Measurements from ENCODE around the gene CRISPLD2.

The CRISPLD2 gene

DNA sequence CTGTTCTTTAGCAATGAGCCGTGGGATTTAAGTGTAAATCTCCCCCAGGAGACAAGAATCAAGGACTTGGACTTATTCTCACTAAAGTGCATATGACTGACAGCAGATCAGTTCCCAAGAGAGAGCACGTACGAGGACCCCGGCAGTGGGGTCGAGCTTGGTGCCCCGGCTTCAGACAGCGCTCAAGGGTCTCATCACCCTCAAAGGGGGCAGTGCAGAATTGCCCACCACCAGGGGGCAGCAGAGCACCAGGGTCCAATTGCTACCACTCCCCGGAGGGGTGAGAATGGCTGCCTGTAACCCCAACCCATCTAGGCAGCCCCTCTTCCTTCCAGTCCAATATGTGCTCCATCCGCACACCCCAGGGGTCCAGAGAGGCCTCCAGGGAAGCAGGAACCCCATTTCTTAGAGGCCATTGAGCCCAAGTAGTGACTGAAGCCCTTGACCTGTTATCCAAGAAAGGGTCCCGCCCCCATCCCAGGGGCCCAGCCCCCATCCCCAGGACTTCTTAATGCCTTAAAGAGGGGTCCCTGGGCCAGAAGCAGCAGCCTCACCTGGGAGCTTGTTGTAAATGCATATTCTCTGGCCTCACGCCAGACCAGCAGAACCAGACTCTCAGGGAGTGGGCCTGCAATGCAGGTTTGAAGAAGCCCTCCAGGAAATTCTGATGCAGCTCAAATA lies 105.4 kb downstream of the CRISPLD2 start:
- Histone ChIP-seq H3K4me3 (ENCODE audit: low read length) (no peak overlapping the region), H3K36me3 (ENCODE audit: insufficient read depth, low read depth, low read length) (no peaks in the 10 kb centered on the region), H3K4me1 (ENCODE audit: insufficient read depth, low read length) (no peaks in the 10 kb centered on the region), H3K27me3 (ENCODE audit: insufficient read depth, low read length) (no peaks in the 10 kb centered on the region), H3K27ac (ENCODE audit: low read length) (no peak overlapping the region), H3K9ac (ENCODE audit: low read depth, low read length) (no peak overlapping the region), H3K9me3 (ENCODE audit: insufficient read depth, low read depth, low read length) (no peaks in the 10 kb centered on the region)

DNA sequence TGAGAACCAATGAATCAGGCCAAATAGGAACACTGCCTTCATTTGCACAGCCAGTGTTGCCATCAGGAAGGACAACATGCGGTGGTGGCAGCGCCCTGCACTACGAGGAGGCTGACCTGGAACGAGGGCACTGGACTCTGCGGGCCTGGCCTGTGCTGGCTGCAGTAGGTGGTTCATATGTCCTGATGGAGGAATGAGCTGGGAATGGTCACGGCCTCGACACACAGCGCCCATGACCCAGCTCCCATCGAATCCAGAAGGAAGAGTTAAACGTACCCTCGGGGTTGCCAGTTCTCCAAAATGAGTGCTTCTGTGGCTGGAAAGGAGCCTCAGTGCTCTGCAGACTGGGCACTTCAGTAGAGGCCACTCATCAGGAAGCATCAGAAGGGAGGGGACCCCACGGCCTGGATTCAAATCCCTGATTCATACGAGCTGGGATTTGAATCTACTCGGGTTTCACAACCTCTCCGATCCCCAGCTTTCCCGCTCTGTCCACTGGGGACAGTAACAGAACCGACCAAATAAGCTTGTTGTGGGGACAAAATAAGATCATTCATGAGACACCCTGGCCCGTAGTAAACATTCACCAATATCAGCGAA lies 106.1 kb downstream of the CRISPLD2 start:
- Histone ChIP-seq H3K27me3 (ENCODE audit: insufficient read depth, low read length) (no peaks in the 10 kb centered on the region), H3K4me1 (ENCODE audit: insufficient read depth, low read length) (no peaks in the 10 kb centered on the region), H3K9me3 (ENCODE audit: insufficient read depth, low read depth, low read length) (no peaks in the 10 kb centered on the region), H3K27ac (ENCODE audit: low read length) (no peak overlapping the region), H3K4me3 (ENCODE audit: low read length) (no peak overlapping the region), H3K36me3 (ENCODE audit: insufficient read depth, low read depth, low read length) (no peaks in the 10 kb centered on the region), H3K9ac (ENCODE audit: low read depth, low read length) (no peak overlapping the region)

DNA sequence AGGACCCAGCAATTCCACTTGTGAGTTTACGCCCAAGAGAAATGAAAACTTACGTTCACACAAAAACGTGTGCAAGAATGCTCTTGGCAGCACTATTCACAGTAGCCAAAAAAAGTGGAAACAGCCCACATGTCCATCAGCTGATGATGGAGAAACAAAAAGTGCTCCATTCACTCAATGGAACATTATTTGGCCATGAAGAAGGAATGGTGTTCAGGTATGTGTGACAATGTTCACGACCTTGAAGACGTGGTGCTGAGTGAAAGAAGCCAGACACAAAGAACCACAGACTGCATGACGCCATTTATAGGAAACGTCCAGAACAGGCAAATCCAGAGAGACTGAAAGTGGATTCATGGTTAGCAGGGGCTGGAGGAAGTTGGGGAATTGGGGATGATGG lies 106.7 kb downstream of the CRISPLD2 start:
- Histone ChIP-seq H3K36me3 (ENCODE audit: insufficient read depth, low read depth, low read length) (no peaks in the 10 kb centered on the region), H3K4me1 (ENCODE audit: insufficient read depth, low read length) (no peaks in the 10 kb centered on the region), H3K9me3 (ENCODE audit: insufficient read depth, low read depth, low read length) (no peaks in the 10 kb centered on the region), H3K4me3 (ENCODE audit: low read length) (no peak overlapping the region), H3K9ac (ENCODE audit: low read depth, low read length) (no peak overlapping the region), H3K27me3 (ENCODE audit: insufficient read depth, low read length) (no peaks in the 10 kb centered on the region), H3K27ac (ENCODE audit: low read length) (no peak overlapping the region)

GRCh38 chr16:84927621-84928591 lies 108.1 kb downstream of the CRISPLD2 start:
- no peak overlapping the region for H3K4me3 ChIP-seq (ENCODE audit: low read length)
- no peaks in the 10 kb centered on the region for H3K27me3 ChIP-seq (ENCODE audit: insufficient read depth, low read length)
- no peaks in the 10 kb centered on the region for H3K4me1 ChIP-seq (ENCODE audit: insufficient read depth, low read length)
- no peak overlapping the region for H3K27ac ChIP-seq (ENCODE audit: low read length)
- H3K36me3 ChIP-seq (ENCODE audit: insufficient read depth, low read depth, low read length) = no peaks in the 10 kb centered on the region
- no peak overlapping the region for H3K9ac ChIP-seq (ENCODE audit: low read depth, low read length)
- no peaks in the 10 kb centered on the region for H3K9me3 ChIP-seq (ENCODE audit: insufficient read depth, low read depth, low read length)

- Histone ChIP-seq H3K36me3 (ENCODE audit: insufficient read depth, low read depth, low read length) (no peaks in the 10 kb centered on the region), H3K27me3 (ENCODE audit: insufficient read depth, low read length) (no peaks in the 10 kb centered on the region), H3K27ac (ENCODE audit: low read length) (no peak overlapping the region), H3K4me1 (ENCODE audit: insufficient read depth, low read length) (no peaks in the 10 kb centered on the region), H3K9ac (ENCODE audit: low read depth, low read length) (no peak overlapping the region), H3K4me3 (ENCODE audit: low read length) (no peak overlapping the region), H3K9me3 (ENCODE audit: insufficient read depth, low read depth, low read length) (no peaks in the 10 kb centered on the region)
These were observed 109.1 kb downstream of the CRISPLD2 start for GRCh38 chr16:84928679-84929420.

DNA sequence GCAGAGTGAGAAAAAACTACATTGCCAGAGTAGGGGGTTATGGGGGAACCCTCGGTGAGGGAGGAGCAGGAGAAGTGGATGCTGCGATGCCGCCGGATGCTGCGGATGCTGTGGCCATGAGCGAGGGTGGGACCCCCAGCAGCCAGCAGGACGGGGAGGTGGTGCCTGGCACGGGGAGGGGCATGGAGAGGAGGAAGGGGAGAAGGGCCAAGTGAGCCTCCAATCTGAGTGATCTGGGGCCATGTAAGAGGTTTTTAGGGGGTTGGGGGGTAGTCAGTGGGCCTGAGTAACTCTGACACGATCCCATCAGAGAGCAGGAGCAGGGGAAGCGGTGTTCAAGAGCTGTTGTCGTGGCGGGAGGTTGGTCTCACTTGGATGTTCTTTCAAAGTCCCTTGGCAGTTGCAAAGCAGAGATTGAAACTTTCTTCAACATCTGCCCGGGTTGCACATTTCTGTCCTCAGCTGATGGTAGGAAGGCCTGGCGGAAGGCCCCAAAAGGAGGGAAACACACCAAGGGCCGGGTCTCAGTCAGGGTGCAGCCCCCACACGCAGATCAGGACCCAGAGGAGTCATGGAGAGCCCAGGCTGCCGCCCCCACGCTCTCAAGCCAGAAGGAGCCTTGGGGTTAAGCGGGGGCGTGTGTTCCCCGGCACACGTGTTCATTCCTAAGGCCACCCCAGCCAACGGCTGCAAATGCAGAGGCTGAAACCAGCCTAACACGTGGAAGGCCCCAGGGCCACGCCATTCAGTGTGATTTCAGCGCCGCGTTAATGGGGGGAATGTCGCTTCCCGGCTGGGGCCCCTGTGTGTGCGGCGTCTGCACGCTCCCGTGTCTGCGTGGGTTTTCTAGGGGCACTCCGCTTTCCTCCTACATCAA lies 109.9 kb downstream of the CRISPLD2 start:
- H3K4me3 ChIP-seq (ENCODE audit: low read length) = no peak overlapping the region
- H3K27ac ChIP-seq (ENCODE audit: low read length) = no peak overlapping the region
- no peaks in the 10 kb centered on the region for H3K4me1 ChIP-seq (ENCODE audit: insufficient read depth, low read length)
- no peaks in the 10 kb centered on the region for H3K36me3 ChIP-seq (ENCODE audit: insufficient read depth, low read depth, low read length)
- no peaks in the 10 kb centered on the region for H3K9me3 ChIP-seq (ENCODE audit: insufficient read depth, low read depth, low read length)
- no peak overlapping the region for H3K9ac ChIP-seq (ENCODE audit: low read depth, low read length)
- no peaks in the 10 kb centered on the region for H3K27me3 ChIP-seq (ENCODE audit: insufficient read depth, low read length)

DNA sequence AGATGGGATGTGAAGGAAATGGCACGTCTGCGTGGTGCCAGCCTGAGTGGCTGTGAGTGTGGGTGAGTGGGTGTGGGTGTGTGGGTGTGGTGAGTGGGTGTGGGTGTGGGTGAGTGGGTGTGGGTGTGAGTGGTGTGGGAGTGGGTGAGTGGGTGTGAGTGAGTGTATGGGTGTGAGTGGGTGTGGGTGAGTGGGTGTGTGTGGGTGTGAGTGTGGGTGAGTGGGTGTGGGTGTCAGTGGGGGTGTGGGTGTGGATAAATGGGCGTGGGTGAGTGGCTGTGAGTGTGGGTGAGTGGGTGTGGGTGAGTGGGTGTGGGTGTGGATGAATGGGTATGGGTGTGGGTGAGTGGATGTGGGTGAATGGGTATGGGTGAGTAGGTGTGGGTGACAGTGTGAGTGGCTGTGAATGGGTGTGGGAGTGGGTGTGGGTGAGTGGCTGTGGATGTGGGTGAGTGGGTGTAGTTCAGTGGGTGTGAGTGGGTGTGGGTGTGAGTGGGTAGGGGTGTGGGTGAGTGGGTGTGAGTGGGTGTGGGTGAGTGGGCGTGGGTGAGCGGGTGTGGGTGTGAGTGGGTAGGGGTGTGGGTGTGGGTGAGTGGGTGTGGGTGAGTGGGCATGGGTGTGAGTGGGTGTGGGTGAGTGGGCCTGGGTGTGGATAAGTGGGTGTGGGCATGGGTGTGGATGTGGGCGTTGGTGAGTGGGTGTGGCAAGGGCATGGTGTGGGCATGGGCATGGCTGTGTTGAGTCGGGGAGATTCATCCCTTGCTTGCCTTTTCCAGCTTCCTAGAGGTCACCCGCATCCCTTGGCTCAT lies 110.7 kb downstream of the CRISPLD2 start:
- H3K9ac ChIP-seq (ENCODE audit: low read depth, low read length) = no peak overlapping the region

DNA sequence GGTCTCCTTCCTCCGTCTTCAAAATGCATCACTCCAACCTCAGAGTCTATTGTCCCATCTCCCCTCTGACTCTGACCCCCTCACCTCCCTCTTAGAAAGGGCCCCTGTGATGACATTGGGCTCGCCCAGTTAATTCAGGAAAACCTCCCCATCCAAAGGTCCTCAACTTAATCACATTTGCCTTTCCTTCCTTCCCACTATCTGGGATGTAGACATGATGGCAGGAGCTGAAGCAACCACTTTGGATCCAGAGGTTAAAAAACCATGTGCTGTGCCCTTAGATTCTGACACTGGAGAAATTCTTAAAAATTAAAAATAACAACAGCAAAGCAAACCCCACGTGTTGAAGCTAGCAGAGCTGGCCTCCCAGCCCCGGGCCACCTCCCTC lies 111.3 kb downstream of the CRISPLD2 start:
- no peaks in the 10 kb centered on the region for H3K9me3 ChIP-seq (ENCODE audit: insufficient read depth, low read depth, low read length)
- H3K27me3 ChIP-seq (ENCODE audit: insufficient read depth, low read length) = no peaks in the 10 kb centered on the region
- H3K9ac ChIP-seq (ENCODE audit: low read depth, low read length) = no peak overlapping the region

More for the DNA sequence above, 110.7 kb downstream of the CRISPLD2 start:
- Histone ChIP-seq H3K36me3 (ENCODE audit: insufficient read depth, low read depth, low read length) (no peaks in the 10 kb centered on the region), H3K9me3 (ENCODE audit: insufficient read depth, low read depth, low read length) (no peaks in the 10 kb centered on the region), H3K27me3 (ENCODE audit: insufficient read depth, low read length) (no peaks in the 10 kb centered on the region), H3K27ac (ENCODE audit: low read length) (no peak overlapping the region), H3K4me1 (ENCODE audit: insufficient read depth, low read length) (no peaks in the 10 kb centered on the region), H3K4me3 (ENCODE audit: low read length) (no peak overlapping the region)

DNA sequence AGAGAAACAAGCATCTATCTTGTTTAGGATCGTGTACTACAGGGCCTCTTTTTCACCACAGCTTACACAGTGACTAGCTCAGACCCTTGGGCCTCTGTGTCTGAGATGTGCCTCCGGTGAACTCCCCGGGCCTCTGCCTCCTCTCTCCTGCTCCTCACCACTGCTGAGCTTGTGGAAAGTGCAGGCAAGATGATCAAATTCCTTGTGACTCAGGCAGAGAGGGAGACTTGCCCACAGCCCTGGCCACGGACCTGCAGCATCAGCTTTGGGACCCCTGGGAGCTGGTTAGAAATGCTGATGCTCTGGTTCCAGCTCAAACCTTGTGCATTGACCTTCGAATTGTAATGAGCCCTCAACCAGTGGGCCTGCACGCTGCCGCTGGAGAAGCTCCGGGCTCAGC lies 111.7 kb downstream of the CRISPLD2 start:
- Histone ChIP-seq H3K9ac (ENCODE audit: low read depth, low read length) (no peak overlapping the region), H3K9me3 (ENCODE audit: insufficient read depth, low read depth, low read length) (no peaks in the 10 kb centered on the region), H3K4me3 (ENCODE audit: low read length) (no peak overlapping the region), H3K36me3 (ENCODE audit: insufficient read depth, low read depth, low read length) (no peaks in the 10 kb centered on the region), H3K27me3 (ENCODE audit: insufficient read depth, low read length) (no peaks in the 10 kb centered on the region), H3K27ac (ENCODE audit: low read length) (no peak overlapping the region), H3K4me1 (ENCODE audit: insufficient read depth, low read length) (no peaks in the 10 kb centered on the region)

More for the DNA sequence above, 111.3 kb downstream of the CRISPLD2 start:
- Histone ChIP-seq H3K27ac (ENCODE audit: low read length) (no peak overlapping the region), H3K36me3 (ENCODE audit: insufficient read depth, low read depth, low read length) (no peaks in the 10 kb centered on the region), H3K4me1 (ENCODE audit: insufficient read depth, low read length) (no peaks in the 10 kb centered on the region), H3K4me3 (ENCODE audit: low read length) (no peak overlapping the region)

- H3K4me3 ChIP-seq (ENCODE audit: low read length) = no peak overlapping the region
- H3K27ac ChIP-seq (ENCODE audit: low read length) = no peak overlapping the region
- H3K4me1 ChIP-seq (ENCODE audit: insufficient read depth, low read length) = no peaks in the 10 kb centered on the region
- no peak overlapping the region for H3K9ac ChIP-seq (ENCODE audit: low read depth, low read length)
- no peaks in the 10 kb centered on the region for H3K36me3 ChIP-seq (ENCODE audit: insufficient read depth, low read depth, low read length)
- no peaks in the 10 kb centered on the region for H3K9me3 ChIP-seq (ENCODE audit: insufficient read depth, low read depth, low read length)
- H3K27me3 ChIP-seq (ENCODE audit: insufficient read depth, low read length) = no peaks in the 10 kb centered on the region
These were observed 112.9 kb downstream of the CRISPLD2 start for GRCh38 chr16:84932681-84933080.
